GM21737 (cell line): ENCODE measurements around the gene ARF5.
"Not testable (repeated sequence)": the region's sequence is repeated elsewhere in the genome, so short reads cannot be mapped to it uniquely, and the experiment has no call there.

Experiments used
- ATAC-seq: cut with Tn5 transposase; IDR thresholded peaks from one replicate; pipeline ENCODE4 v1.9.1; 2021; ENCODE audit warnings: mild to moderate bottlenecking, moderate library complexity; ENCODE audit not compliant: unreplicated experiment

The ARF5 gene

DNA sequence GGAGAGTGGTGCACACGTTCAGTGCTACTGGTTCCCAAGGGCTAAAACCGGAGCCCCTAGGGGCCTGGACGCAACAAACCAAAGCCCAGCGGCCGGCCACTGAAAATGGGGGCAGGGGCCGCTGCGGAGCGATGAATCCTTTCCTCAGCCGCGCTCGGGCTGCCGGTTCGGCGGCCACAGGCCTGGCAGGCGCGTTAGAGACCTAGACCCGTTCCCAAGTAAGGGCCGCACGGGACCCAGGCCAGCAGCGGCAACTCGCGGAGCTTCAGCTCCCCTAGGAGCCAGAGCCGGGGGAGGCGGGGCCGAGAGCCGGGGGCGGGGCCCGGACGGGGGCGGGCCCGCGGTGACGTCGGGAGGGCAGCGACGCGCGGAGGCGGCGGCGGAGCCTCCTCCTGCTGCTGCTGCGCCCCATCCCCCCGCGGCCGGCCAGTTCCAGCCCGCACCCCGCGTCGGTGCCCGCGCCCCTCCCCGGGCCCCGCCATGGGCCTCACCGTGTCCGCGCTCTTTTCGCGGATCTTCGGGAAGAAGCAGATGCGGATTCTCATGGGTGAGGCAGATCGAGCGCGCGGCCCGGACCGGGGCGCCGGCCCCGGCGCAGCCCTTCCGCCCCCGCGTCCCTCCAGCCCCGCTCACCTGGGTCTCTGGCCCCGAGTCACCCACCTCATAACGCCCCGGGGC lies at the start of gene ARF5:
Gene ARF5, plus strand, starts transcription at position 393 of the 678 bp plus-strand sequence. Its CDS starts 88 bp downstream, at position 481.
- peak; percentile 84 for ATAC-seq

DNA sequence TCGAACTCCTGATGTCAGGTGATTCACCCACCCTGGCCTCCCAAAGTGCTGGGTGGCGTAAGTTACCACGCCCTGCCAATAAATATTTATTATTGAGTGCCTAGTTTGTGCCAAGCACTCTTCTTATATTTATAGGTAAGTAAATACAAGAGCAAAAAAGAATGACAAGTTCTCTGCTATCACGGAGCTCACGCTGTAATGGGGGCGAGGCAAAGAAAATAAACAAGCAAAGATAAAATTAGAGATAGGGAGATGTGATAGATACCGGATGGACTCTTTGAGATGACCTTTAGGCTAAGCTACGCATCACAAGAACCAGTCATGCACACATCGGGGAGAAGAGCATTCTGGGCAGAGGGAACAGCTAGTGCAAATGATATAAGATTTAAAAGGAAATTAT lies 49.1 kb upstream of the ARF5 start:
- ATAC-seq = no peak

DNA sequence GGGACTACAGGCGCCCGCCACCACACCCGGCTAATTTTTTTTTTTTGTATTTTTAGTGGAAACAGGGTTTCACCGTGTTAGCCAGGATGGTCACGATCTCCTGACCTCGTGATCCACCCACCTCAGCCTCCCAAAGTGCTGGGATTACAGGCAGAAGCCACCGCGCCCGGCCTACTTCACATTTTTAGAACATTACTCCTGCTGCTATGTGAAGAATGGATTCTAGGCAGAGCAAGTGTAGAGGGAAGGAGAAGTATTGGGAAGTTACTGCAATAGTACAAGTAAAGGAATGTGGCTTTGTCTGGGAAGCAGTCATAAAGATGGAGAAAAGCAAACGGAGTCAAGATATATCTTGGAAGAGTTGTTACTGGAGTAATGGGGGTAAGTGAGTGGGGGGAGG lies 47.8 kb upstream of the ARF5 start:
- not testable (repeated sequence) for ATAC-seq

DNA sequence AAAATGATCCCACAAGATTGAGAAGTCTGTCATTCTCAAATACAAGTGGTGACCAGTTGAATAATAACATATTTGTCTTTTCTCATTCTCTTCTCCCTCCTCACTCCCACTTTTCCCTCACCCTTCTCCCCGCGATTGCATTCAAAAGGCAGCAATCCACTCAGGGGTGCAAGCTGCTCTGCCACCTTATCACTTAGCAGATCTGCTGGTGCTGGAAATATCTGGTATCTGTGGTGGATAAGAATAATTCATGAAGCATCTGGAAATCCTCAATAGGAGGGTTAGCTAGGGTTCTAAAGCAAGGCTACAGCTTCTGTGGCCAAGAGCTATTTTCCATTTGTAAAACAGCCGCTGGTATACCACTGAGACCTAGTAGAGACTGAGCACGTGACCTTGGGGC lies 46.7 kb upstream of the ARF5 start:
- ATAC-seq = no peak

DNA sequence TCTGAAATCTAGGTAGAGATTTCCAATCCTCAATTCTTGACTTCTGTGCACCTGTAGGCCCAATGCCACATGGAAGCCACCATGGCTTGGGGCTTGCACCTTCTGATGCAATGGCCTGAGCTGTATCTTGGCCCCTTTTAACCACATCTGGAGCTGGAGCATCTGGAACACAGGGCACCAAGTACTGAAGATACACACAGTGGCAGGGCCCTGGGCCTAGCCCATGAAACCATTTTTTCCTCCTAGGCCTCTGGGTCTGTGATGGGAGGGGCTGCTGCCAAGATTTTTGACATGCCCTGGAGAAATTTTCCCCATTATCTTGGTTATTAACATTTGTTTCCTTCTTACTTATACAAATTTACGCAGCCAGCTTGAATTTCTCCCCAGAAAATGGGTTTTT lies 41.9 kb upstream of the ARF5 start:
- no peak for ATAC-seq

DNA sequence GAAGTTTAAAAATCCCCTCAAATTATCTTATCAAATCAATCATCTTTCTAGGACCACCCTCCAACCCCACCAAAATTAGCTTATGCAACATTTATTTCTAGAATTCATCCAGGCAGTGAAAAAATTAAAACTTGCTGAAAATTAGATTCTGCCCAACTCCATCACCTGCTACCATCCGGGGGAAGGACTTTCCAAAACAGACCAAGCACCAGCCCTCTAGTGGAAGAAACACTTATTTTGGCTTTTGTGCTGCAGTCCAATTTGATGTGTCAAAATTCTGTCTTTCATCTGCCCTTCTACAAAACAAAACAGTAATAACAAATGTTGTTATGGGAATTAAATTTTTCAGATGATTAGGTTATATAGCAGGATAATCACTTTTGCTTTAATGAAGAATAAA lies 38.0 kb upstream of the ARF5 start:
- ATAC-seq = no peak

DNA sequence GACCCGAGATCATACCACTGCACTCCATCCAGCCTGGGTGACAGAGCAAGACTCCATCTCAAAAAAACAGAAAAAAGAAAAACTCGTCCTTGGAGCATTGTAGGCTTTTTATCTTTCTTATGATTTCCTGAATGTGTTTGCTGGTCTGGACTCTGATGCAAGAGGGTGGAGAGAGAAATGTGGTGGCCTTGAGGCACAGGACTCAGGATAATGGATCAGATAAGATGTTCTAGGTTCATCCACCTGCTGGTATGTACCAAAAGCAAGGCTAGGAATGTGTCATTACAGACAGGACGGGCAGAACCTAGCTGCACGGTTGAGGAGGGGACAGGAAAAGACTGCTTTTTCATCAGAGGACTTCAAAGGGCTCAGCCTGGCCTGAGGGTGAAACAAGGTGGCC lies 36.3 kb upstream of the ARF5 start:
- ATAC-seq = no peak

DNA sequence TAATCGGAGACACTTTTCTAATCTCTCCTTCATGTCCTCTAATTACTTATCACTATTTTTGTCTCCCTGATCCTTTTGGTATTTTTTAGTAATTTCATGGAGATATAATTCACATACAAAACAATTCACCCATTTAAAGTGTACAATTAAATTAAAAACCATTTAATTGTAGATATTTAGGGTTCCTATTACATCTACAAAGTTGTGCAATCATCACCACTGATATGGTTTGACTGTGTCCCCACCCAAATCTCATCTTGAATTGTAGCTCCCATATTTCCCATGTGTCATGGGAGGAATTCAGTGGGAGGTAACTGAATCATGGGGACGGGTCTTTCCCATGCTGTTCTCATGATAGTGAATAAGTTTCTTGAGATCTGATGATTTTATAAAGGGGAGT lies 31.8 kb upstream of the ARF5 start:
- no peak for ATAC-seq

DNA sequence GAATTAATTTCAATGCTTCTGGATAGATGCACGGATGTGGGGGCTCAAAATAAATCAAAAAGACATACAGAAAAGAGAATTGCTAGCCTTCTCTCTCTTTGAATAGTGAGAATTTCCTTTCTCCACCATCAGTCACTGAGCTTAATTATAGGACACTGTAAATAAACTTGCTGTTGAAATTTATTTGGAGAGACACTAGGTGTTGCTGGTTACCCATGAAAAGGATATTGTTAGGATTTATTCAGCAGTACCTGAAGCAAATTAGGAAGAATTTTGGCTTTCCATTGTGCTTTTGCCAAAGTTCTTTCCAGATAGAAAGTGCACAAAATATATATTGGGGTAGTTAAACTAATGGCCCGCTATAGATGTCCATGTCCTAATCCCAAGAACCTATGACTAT lies 30.4 kb upstream of the ARF5 start:
- no peak for ATAC-seq

DNA sequence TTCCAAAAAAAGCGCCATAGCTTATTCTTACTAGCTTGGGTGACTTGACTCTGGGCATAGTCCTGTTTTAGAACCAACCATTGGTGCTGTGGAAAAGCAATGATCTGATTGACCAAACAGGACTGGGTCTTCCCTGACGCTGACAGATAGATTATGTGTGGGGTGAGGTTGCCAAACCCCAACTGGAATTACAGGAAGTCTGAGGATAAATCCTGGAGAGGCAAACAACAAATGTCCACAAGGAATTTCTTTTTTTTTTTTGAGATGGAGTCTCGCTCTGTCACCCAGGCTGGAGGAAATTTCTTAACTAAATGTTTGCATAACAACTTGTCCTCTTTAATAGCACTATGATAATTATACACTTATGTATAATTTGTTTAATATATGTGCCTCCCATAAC lies 22.0 kb upstream of the ARF5 start:
- ATAC-seq = no peak

DNA sequence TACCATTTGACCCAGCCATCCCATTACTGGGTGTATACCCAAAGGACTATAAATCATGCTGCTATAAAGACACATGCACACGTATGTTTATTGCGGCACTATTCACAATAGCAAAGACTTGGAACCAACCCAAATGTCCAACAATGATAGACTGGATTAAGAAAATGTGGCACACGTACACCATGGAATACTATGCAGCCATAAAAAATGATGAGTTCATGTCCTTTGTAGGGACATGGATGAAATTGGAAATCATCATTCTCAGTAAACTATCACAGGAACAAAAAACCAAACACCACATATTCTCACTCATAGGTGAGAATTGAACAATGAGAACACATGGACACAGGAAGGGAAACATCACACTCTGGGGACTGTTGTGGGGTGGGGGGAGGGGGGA lies 20.2 kb upstream of the ARF5 start:
- not testable (repeated sequence) for ATAC-seq

DNA sequence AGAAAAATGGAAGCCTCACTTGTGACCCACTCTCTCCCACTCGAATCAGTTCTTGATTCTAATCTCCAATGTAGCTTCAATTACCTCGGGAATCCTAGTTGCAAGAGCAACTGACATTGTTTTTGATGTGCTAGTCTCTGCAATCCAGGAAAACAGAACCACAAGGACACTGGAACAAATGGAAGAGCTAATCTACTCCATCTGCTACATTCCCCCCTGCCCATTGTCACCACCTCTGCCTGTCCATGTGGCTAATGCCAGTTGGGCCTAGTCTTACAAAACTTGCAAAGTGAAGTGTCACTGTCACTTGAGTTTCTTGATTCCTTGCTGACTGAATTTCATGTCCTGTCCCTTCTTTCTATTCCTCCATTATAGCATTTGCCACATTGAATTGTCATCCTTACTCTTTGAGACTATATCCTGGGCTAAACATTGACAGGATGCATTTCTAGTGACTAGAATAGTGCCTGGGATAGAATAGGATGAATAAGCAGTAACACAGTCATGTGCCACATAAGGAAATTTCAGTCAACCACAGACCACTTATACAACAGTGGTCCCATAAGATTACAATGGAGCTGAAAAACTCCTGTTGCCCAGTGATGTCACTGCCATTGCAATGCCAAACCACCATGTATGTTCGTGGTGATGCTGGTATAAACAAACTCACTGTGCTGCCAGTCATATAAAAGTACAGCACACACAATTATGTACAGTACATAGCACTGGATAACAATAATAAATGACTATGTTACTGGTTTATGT lies 16.3 kb upstream of the ARF5 start:
- ATAC-seq = no peak

DNA sequence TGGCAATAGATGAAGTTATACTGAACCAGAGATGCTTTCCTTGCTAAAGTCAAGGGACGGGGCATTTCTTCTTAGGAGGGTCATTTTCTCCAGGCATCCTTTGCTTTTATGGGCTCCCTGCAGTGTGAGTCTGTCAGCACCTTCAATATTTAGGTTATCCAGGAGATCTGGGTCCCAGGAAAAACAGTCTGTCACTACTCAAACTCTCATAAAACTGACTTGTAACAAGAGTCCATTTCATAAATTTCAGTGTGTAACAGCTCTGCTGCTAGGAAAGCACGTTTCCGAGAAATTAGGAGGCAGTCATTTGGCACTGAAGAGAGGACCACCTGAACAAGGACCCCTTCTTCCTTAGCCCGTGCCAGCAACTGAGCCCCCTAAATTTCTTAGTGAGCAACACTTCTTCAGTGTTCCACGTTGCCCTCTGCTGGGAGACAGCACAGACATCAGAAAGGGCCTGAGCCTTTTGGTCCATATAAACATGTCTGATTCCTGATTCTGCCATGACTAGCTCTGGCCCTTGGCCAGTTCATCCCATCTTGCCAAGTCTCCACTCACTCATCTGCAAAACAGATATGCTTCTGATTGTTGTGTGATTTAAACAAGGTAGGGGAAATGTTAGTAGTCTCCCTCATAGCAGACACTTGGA lies 10.1 kb upstream of the ARF5 start:
- ATAC-seq = no peak

DNA sequence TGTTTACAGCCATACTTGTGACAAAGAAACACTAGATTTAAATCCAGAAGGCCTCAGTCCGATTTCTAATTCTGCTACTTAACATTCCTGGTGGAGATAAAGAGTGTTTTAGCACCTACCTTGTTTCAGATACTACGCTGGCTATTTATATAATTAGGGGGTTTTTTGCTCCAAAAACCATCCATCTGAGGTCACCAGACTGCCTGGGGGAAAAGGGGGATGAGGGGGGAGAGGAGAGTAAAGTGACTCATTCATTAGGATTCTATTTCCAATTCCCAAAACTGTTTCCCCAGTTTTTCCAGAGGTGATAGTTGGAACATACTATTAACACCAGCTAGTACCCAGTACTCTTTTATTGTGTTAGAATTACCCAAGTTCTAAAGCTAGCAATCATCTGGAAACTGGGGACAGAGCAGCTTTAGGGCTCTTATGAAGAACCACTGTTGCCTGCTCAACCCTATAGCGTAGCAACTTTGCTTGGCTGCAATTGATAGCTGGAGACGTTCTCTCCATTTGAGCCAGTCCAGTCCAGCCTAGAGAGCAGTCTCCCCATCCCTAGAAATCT lies 9.4 kb upstream of the ARF5 start:
- no peak for ATAC-seq

DNA sequence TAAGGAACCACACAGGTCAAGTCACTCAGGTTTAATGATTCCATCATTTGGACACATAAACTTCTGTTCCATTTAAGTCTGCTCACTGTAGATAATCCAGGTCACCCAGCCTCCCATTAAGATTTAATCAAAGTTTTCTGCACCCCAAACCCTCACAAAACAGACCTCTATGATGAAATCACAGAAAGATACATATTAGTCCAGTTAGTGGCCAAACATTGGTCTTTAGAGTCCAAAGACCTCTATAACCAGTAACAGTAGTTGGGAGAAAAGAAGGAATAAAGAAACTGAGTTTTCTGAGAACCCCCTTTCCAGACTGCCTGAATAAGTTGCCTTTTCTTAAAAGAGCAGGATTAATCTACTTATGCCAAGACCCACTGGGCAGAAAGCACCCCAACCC lies 7.6 kb upstream of the ARF5 start:
- ATAC-seq = no peak

DNA sequence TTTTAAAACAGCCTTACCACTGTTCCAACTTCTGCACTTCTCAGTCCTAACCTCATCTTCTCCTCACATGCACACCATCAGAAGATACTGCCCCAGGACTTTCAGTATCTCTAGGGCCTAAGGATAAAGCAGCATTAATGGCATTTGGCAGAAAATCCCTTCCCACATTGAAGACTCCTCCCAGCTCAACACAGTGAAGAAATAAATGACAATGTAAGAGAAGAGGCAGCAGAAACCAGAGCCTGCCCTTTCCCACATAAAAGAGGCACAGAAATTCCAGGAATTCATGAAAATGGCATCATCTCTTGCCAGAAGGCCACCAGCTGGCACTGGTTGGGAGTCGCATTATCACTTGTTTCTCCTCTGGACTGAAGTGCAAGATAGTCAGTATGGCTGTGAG lies 6.5 kb upstream of the ARF5 start:
- no peak for ATAC-seq

DNA sequence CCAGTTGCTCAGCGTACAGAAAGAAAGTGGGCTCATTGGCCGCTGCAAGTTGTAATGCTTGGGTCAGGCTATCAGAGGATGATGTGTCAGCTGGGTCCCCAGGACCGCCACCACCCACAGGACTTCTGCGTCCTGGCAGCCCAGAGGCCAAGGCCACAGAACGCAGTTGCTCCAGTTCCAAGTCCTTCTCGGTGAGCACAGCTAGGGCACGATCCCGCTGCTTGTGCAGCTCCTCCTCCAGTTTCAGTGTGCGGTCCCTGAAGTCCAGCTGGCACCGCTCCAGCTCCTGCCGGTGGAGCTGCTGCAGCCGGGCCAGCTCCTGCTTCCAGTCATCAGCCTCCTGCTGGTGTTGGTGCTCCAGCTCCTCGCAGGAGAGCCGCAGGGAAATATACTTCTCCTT lies 5.8 kb upstream of the ARF5 start:
- no peak for ATAC-seq

DNA sequence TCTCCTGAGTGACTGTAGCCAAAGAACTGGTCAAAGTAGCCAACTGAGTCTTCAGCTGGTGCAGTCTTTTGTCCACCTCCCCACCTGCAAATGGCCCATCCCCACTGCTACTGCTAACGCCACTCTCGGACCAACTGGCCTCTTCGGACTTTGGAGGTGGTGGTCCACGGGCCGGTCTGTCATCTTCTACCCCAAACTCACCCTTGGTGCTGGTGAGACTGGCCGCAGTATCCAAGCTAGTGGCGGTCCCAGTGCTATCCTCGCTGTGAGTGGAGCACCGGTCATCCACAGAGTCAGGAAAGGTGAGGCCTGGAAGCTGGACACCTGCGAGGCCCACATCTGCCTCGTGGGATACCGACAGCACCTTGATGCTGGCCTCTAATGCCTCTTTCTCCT lies 3.6 kb upstream of the ARF5 start:
- no peak for ATAC-seq

DNA sequence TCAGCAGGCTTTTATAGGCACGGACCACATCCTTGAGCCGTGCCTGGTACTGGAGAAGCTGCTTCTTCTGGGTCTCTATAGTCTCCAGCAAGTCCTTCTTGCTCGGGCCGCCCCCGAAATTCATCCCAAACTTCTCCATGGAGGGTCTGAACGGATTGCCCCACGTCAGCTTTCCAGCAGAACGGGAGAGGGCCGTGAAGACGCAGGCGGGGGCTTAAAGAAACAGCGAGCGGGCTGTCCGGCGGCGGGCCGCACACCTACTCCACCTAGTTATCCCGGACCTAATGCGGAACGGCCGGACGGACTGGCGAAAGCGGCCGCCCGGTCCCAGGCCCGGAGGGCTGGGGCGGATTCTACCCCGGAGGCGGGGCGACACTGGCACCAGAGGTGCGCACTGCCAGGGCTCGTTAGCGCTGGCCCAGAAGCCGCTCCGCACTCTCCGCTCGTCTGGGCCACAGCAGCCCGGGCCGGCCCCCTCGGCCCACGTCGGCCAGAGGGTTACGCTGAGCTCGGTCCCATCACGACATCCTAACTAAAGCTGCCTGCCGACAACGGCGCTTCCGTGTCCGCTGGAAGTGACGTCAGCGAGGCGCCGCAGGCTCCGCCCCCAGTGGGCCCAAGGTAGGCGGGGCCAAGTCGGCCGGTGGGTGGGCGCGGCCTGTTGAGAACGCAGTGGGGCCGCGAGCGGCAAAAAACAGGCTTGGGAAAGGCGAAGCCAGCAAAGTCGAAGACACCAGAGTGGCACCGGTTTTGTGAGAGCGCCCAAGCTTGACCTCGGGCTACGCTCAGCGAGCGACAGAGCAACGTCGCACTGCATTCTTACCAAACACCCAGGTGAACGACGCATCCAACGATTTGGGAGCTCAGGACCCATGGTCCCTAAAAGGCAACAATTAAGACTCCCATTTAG lies 2.9 kb upstream of the ARF5 start, which contains the start of gene GCC1:
Gene GCC1, minus strand, starts transcription at position 553 of the 910 bp plus-strand sequence. Its CDS starts 414 bp downstream, at position 139.
- ATAC-seq = peak; percentile 82

DNA sequence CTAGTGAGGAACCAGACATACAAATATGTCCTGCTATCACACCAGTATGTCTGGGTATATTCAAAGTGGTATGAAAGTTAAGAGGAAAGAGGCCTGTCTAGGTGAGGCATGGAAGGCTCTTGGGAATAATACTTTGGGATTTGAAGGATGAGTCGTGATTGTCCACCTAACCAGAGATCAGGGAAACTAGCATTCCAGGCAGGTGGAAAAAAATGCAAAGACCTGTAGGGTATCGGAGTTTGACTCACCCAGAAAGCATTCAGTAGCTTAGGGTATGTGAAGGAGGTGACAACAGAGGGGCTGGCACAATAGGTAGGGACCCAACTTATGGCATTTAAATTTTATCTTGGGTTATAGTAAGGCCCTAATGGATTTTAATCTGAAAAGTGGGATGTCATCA lies 1.9 kb upstream of the ARF5 start:
- no peak for ATAC-seq

DNA sequence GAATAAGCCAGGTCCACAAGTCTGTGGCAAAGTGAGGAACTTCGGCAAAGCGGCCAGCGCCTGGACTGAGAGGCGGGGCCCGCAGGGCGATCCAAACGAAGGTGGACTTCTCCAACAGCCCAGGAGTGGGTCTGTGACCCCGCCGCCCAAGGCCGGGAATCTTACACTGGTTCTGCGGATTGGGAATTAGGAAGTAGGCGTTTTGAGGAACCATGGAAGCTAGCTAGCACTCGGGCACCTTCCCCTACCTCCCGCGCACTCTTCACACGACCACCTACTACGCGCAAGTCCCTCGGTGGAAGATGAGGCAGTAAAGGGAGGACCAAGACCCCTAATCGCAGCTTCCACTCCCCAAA lies 570 bp upstream of the ARF5 start:
- ATAC-seq = no peak
